WTC11 (cell line): Measurements from ENCODE around the gene SMCO2. TPM values are rescaled to one million over a fixed set of nuclear protein-coding genes. Genes with fewer than 3 reads are reported as not detected.

Source experiments
- ATAC-seq: fragments of 200-7000 bp; cut with Tn5 transposase; 2 replicates; pipeline ENCODE4 v1.10.0; 2021; ENCODE audit warnings: mild to moderate bottlenecking, moderate library complexity
- CTCF ChIA-PET: fragments of 300-600 bp; sonication (Branson Sonifier 250); formaldehyde crosslinking; loops from one replicate; lab custom pipeline; 2021; ENCODE audit warnings: antibody characterized with exemption; lab: Charles Lee
- POLR2A ChIA-PET: fragments of 350-600 bp; sonication (Branson Sonifier 250); formaldehyde crosslinking; loops from one replicate; lab custom pipeline; 2021; ENCODE audit warnings: antibody characterized with exemption; lab: Charles Lee
- DNase-seq: peaks from one replicate; pipeline ENCODE4 v3.0.0; 2021; ENCODE audit warnings: low spot score
- H3K27ac Mint-ChIP-seq: 2 replicates; pipeline ENCODE4 v1.8.0; 2021; ENCODE audit warnings: mixed read lengths
- H3K27me3 Mint-ChIP-seq: 2 replicates; pipeline ENCODE4 v1.8.0; 2021; ENCODE audit warnings: low read depth, mild to moderate bottlenecking, moderate library complexity, mixed read lengths
- H3K36me3 Mint-ChIP-seq: 2 replicates; pipeline ENCODE4 v1.8.0; 2021; ENCODE audit warnings: mixed read lengths
- H3K4me1 Mint-ChIP-seq: 2 replicates; pipeline ENCODE4 v1.8.0; 2022; ENCODE audit warnings: mixed read lengths
- H3K4me3 Mint-ChIP-seq: 2 replicates; pipeline ENCODE4 v1.8.0; 2021; ENCODE audit warnings: mild to moderate bottlenecking, moderate library complexity, mixed read lengths
- H3K9me3 Mint-ChIP-seq: 2 replicates; pipeline ENCODE4 v1.8.0; 2021; ENCODE audit warnings: mixed read lengths
- AR ChIP-seq: fragments of 250-450 bp; sonication (Bioruptor Pico); IDR thresholded peaks from 2 replicates; pipeline ENCODE4 v1.9.0; 2021; ENCODE audit warnings: mild to moderate bottlenecking
- CBFB ChIP-seq: sonication (generic); formaldehyde crosslinking; IDR thresholded peaks from 2 replicates; pipeline ENCODE4 v1.8.1; 2022; ENCODE audit warnings: mild to moderate bottlenecking, low read depth, missing genetic modification reagents
- CTCF ChIP-seq: fragments of 200-600 bp; IDR thresholded peaks from 2 replicates; pipeline ENCODE4 v1.8.0; 2022; ENCODE audit warnings: antibody characterized with exemption
- E2F1 ChIP-seq: sonication (generic); formaldehyde crosslinking; IDR thresholded peaks from 2 replicates; pipeline ENCODE4 v1.8.0; 2022; ENCODE audit warnings: mild to moderate bottlenecking, missing genetic modification reagents
- E2F4 ChIP-seq: sonication (generic); formaldehyde crosslinking; IDR thresholded peaks from 2 replicates; pipeline ENCODE4 v1.8.1; 2022; ENCODE audit warnings: low read depth, mild to moderate bottlenecking, moderate library complexity, missing genetic modification reagents, borderline replicate concordance
- E2F5 ChIP-seq: sonication (generic); formaldehyde crosslinking; IDR thresholded peaks from 2 replicates; pipeline ENCODE4 v1.8.1; 2022; ENCODE audit warnings: mild to moderate bottlenecking, moderate library complexity, missing genetic modification reagents
- ELF4 ChIP-seq: sonication (generic); formaldehyde crosslinking; IDR thresholded peaks from 2 replicates; pipeline ENCODE4 v1.8.1; 2022; ENCODE audit warnings: low read depth, mild to moderate bottlenecking, moderate library complexity, missing genetic modification reagents
- ESRRA ChIP-seq: sonication (generic); formaldehyde crosslinking; IDR thresholded peaks from 2 replicates; pipeline ENCODE4 v1.8.1; 2022; ENCODE audit warnings: mild to moderate bottlenecking, missing genetic modification reagents, borderline replicate concordance
- GTF2I ChIP-seq: fragments of 250-450 bp; sonication (Bioruptor Pico); conservative IDR thresholded peaks from 2 replicates; pipeline ENCODE4 v1.4.0; 2021; ENCODE audit warnings: mild to moderate bottlenecking
- HMGA2 ChIP-seq: fragments of 250-450 bp; sonication (Bioruptor Pico); IDR thresholded peaks from 2 replicates; pipeline ENCODE4 v1.4.0; 2021; ENCODE audit warnings: mild to moderate bottlenecking, moderate library complexity
- IRF2 ChIP-seq: sonication (generic); formaldehyde crosslinking; IDR thresholded peaks from 2 replicates; pipeline ENCODE4 v1.8.0; 2022; ENCODE audit warnings: low read depth, missing genetic modification reagents, borderline replicate concordance
- MXD4 ChIP-seq: fragments of 250-450 bp; sonication (Bioruptor Pico); IDR thresholded peaks from 2 replicates; pipeline ENCODE4 v1.8.0; 2021; ENCODE audit warnings: mild to moderate bottlenecking, moderate library complexity, borderline replicate concordance
- MYBL2 ChIP-seq: sonication (generic); formaldehyde crosslinking; IDR thresholded peaks from 2 replicates; pipeline ENCODE4 v1.8.1; 2023; ENCODE audit warnings: mild to moderate bottlenecking, moderate library complexity, missing genetic modification reagents
- PRDM15 ChIP-seq: sonication (generic); formaldehyde crosslinking; IDR thresholded peaks from 2 replicates; pipeline ENCODE4 v1.8.0; 2022; ENCODE audit warnings: missing genetic modification reagents
- SMAD4 ChIP-seq: sonication (generic); formaldehyde crosslinking; IDR thresholded peaks from 2 replicates; pipeline ENCODE4 v1.8.0; 2022; ENCODE audit warnings: mild to moderate bottlenecking, missing genetic modification reagents
- TEAD1 ChIP-seq: sonication (generic); formaldehyde crosslinking; IDR thresholded peaks from 2 replicates; pipeline ENCODE4 v1.8.0; 2022; ENCODE audit warnings: mild to moderate bottlenecking, missing genetic modification reagents
- ZNF219 ChIP-seq: sonication (generic); formaldehyde crosslinking; IDR thresholded peaks from 2 replicates; pipeline ENCODE4 v1.8.0; 2023; ENCODE audit warnings: missing genetic modification reagents, mild to moderate bottlenecking, borderline replicate concordance
- ZNF232 ChIP-seq: sonication (generic); formaldehyde crosslinking; IDR thresholded peaks from 2 replicates; pipeline ENCODE4 v1.8.0; 2022; ENCODE audit warnings: mild to moderate bottlenecking, missing genetic modification reagents
- ZNF317 ChIP-seq: sonication (generic); formaldehyde crosslinking; IDR thresholded peaks from 2 replicates; pipeline ENCODE4 v1.8.1; 2023; ENCODE audit warnings: low read depth, mild to moderate bottlenecking, moderate library complexity, missing genetic modification reagents, borderline replicate concordance
- ZNF396 ChIP-seq: fragments of 250-450 bp; sonication (Bioruptor Pico); IDR thresholded peaks from 2 replicates; pipeline ENCODE4 v1.8.0; 2021; ENCODE audit warnings: mild to moderate bottlenecking, moderate library complexity, borderline replicate concordance
- total RNA-seq: library from RNA; stranded (reverse); gene quantifications from 3 replicates; pipeline ENCODE4 v1.2.3, GENCODE V29; 2021

Gene SMCO2
- total RNA-seq, 1 experiment from 2014 or later, result 0.52 TPM

- H3K4me3 Mint-ChIP-seq, result 0 out of 2 replicates have a peak overlapping the region, but pooled peaks have one; percentile 5
- POLR2A ChIA-PET, result no interaction called here
- peak; percentile 4 for ATAC-seq
- TF ChIP-seq IRF2 (CRISPR knock-in tag) (no peak), PRDM15 (CRISPR knock-in tag) (peak; percentile 65; the same call in 1 of the 2 replicates)
- no peaks in the 10 kb centered on the region for H3K36me3 Mint-ChIP-seq
- peak; percentile 27 for DNase-seq
- peaks cover 34% of the 10 kb centered on the region for H3K27me3 Mint-ChIP-seq
- no peaks in the 10 kb centered on the region for H3K9me3 Mint-ChIP-seq
- CTCF ChIA-PET, result interaction anchor here (1.1 kb wide), 1 partner anchor 86 kb away, joined by 3 read pairs; no protein-coding TSS in a partner anchor
- H3K4me1 Mint-ChIP-seq, result peaks cover 41% of the 10 kb centered on the region
- no peak overlapping the region for H3K27ac Mint-ChIP-seq
These were observed 74.5 kb downstream of the SMCO2 start for GRCh38 chr12:27521066-27521465.

- CTCF ChIA-PET, result interaction anchor here (1.1 kb wide), 1 partner anchor 87 kb away, joined by 3 read pairs; no protein-coding TSS in a partner anchor
- H3K27me3 Mint-ChIP-seq, result peaks cover 38% of the 10 kb centered on the region
- ATAC-seq (no peak), DNase-seq (no peak)
- no peaks in the 10 kb centered on the region for H3K9me3 Mint-ChIP-seq
- POLR2A ChIA-PET, result no interaction called here
- no peak for TF ChIP-seq HMGA2 (CRISPR knock-in tag)
- no peak for TF ChIP-seq GTF2I (CRISPR knock-in tag)
- no peak for TF ChIP-seq ZNF232
- no peak for TF ChIP-seq ELF4 (CRISPR knock-in tag)
- TF ChIP-seq ZNF317 (CRISPR knock-in tag), result no peak
- TF ChIP-seq MXD4 (CRISPR knock-in tag), result no peak
- TF ChIP-seq CBFB (CRISPR knock-in tag), result no peak
- TF ChIP-seq TEAD1, result no peak
- TF ChIP-seq ESRRA, result no peak
- TF ChIP-seq E2F5, result no peak
- TF ChIP-seq ZNF396 (CRISPR knock-in tag), result no peak
- no peak for TF ChIP-seq AR
- no peak for TF ChIP-seq MYBL2 (CRISPR knock-in tag)
- no peak for TF ChIP-seq SMAD4 (CRISPR knock-in tag)
- no peak for TF ChIP-seq CTCF
- TF ChIP-seq E2F4, result no peak
- TF ChIP-seq ZNF219, result no peak
- no peak for TF ChIP-seq E2F1 (CRISPR knock-in tag)
- no peaks in the 10 kb centered on the region for H3K36me3 Mint-ChIP-seq
- no peak overlapping the region for H3K4me3 Mint-ChIP-seq
- no peak overlapping the region for H3K27ac Mint-ChIP-seq
- peaks cover 43% of the 10 kb centered on the region for H3K4me1 Mint-ChIP-seq
These were observed 75.4 kb downstream of the SMCO2 start for GRCh38 chr12:27521981-27522380.
